NK-92 (cell line): Measurements from ENCODE around the gene TUBA4A.
"Not testable (repeated sequence)": the region's sequence is repeated elsewhere in the genome, so short reads cannot be mapped to it uniquely, and the experiment has no call there.

ENCODE experiments used
- DNase-seq: peaks from one replicate; lab custom pipeline; 2025; ENCODE audit not compliant: unreplicated experiment; lab: John Stamatoyannopoulos, UW

TUBA4A gene

DNA sequence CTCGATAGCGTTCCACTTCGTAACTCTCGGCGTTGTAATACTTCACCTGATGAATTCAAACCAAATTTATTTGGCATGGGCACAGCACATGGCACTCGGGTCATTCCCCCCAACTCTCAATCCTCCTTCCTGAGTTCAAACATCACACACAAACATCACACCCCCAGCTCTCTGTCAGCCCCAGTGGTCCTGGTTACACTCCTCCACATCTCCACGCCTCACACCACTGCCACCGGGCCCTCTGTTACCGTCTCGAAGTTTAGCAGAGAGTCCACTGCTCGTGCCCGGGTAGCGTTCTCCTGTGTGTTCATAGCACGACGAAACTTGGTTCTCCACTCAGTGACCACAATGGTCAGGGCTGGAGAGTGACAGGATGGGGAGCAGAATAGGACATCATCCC is 39.6 kb downstream of the TUBA4A start:
- no peak for DNase-seq

DNA sequence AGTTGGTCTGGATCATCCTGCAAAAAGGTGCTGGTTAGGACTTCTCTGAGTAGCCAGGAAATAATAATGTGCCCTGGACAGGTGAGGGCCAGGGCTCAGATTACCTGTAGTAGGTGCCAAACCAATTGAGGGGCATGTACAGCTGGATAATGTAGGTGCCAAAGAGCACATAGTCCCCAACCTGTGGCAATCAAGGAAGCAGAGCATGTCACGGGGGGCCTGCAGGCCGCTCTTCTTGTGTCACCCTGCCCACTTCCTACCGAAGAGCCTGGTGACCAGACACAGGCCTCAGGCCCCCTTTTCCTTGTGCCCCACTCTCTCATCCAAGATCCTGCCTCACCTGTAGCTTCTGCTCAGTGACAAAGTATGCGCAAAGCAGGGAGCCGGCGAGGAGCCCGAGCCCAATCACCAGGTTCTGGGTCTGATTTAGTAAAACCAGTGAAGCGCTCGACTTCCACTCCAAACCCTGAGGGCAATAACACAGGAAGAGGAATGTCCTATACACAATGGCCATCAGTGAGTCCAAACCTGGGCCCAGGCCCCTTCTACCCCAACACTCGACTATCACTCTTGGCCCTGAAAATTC is 40.1 kb downstream of the TUBA4A start:
- DNase-seq, result no peak

DNA sequence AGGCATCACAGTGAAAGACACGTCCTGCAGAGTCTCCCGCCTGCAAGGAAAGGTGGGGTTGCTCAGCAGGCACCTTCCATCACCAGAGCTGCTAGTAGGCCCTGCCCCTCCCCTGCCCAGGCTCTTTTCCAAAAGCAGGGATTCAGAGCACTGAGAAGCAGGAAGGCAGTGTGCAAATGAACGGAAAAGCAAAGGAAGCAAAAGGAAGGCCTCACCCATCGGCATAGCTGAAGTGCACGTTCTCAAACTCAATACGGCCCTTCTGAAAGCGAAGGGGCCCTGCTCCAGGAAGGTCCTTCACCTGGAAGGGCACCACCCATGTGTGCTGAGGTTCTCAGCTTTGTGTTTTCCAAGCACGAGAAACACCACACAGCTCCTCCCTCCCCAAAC is 40.7 kb downstream of the TUBA4A start:
- no peak for DNase-seq

DNA sequence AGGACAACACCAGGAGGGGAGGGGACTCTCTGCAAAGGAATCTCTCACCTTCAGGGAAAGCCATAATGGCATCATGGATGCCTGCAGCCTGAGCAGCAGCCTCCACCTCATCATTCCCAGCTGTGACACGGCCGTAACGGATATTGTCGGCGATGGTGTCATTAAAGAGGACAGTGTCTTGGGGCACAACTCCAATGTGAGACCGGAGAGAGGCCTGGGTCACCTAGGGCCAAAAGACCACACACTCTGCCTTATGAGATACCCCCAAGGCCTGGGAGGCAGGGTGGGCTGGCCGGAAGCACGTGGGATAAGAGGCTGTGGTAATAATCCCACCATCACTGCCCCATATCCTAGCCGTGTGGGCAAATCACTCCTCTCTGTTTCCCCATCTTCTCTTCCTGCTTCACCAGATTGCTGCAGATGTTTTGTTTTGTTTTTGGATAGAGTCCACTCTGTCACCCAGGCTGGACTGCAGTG is 42.8 kb downstream of the TUBA4A start:
- no peak for DNase-seq

DNA sequence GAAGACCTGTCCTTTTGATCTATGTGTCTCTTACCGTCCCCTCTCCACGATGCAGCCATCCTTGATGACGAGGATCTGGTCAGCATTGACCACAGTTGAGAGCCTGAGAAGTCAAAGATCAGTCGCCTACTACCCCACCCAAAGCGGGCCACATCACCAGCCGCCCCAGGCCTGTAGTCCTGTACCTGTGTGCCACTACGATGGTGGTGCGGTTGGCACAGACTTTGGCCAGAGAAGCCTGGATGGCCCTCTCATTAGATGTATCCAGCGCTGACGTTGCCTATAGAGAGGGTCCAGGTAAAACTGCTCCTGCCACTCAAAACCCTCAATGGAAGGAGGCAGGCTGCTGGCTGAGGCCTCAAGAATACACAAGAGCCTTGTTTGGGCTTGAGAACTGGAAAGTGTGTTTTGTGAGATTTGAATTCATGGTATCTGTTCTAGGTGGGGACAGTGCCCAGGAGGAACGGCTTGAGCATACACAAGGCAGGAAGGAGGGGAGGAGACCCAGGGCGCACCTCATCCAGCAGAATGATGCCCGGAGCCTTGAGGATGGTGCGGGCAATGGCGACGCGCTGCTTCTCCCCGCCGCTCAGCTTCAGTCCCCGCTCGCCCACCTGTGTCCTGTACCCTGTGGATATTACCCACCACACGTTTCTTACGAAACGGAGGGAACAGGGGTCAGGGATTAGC is 43.4 kb downstream of the TUBA4A start:
- DNase-seq, result no peak

DNA sequence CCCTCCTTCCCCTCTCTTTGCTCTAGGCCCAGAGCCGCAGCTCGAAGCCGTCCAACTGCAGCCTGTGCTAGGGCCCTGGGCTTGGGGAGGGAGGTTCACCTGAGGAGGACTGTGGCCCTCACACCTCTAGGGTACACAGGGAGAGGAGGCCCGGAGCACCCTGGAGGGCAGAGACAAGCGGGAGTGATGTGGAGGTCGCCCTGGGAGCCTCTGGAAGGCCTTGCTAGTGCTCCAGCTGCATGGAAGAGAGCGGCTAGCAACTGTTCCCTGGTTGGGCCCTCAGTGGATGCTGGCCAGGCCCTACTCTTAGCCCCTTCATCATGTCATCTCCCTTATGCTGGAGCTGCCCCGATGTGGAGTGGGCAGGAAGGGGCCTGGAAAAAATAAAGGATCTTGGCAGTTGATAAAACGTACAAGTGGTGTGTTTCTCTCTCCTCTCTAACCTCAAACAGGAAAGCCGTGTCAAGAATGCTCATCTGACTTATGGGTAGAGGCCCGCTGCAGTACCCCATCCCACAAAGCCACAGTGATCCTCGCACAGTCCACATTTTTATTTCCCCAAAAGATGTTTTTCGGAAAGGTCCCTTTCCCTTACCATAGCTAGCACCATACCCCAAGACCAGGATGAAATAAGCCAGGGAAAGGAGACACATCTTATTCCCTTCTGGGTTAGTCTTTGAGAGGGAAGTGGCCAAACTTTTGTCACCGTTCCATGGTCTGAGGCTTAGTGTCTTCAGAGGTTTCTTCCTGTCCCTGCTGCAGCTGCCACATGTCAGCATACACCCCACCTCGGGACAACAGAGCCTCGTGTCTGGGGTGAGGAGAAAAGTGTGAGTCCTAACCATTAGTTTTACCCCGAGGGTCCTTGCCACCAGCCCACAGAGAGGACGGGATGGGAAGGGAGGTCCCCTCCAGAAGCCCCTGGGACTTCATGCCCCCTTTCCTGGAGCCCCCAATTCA is 44.2 kb downstream of the TUBA4A start:
- DNase-seq, result no peak

DNA sequence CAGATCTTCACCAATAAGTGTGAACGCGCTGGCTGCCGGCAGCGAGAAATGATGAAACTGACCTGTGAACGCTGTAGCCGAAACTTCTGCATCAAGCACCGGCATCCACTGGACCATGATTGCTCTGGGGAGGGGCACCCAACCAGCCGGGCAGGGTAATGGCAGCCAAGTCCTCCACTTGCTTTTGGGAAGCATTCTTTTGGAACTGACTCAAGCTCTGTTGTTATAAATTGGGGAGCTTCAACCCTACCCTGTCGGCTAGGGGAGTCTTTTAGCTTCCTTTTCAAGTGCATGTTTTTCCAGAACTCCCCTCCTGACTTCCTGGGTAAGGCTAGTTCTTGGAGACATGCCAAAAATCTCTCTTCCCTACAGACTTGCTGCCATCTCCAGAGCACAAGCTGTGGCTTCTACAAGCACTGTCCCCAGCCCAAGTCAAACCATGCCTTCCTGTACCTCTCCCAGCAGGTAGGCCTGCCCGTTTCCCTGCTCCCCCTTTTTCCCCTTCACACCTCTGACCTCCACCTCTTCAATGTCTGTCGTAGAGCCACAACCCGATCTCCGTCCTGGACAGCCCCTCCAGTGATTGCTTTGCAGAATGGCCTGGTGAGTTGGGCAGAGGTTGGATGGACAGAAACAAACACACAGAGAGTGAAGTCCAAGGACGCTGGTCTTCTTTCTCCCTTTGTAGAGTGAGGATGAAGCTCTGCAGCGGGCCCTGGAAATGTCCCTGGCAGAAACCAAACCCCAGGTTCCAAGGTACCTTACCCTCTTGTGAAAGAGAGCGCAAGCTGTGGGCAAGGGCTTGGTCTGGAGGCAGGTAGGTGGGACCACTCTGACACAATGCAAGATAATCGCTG is 45.6 kb downstream of the TUBA4A start:
- DNase-seq, result no peak

DNA sequence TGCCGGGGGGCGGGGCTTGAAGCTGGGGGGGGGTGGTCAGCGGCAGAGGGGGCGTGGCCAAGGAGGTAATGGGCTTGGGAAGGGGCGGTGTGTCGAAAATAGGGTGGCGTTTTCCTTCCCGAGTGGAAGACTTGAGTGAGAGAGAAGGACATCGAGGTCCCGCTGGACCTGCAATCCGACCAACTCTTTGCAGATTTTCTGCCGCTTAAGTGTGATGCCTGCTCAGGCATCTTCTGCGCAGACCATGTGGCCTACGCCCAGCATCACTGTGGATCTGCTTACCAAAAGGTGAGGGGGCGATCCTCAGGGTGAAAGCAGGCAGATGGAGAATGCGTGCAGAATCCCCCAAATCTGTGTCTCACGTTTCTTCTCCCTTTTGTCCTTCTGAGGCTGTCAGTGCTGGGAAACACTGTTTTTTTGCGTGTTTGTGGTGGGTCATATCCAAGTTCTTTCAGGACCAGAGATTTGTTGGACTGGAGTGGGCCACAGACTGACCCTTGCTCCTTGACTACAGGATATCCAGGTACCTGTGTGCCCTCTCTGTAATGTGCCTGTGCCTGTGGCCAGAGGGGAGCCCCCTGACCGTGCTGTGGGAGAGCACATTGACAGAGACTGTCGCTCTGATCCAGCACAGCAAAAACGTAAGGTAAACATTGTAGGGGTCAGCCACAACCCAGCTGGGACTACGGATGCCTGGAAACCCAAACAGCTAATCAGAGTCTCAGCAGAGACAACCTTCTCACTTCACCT is 46.4 kb downstream of the TUBA4A start:
- no peak for DNase-seq

DNA sequence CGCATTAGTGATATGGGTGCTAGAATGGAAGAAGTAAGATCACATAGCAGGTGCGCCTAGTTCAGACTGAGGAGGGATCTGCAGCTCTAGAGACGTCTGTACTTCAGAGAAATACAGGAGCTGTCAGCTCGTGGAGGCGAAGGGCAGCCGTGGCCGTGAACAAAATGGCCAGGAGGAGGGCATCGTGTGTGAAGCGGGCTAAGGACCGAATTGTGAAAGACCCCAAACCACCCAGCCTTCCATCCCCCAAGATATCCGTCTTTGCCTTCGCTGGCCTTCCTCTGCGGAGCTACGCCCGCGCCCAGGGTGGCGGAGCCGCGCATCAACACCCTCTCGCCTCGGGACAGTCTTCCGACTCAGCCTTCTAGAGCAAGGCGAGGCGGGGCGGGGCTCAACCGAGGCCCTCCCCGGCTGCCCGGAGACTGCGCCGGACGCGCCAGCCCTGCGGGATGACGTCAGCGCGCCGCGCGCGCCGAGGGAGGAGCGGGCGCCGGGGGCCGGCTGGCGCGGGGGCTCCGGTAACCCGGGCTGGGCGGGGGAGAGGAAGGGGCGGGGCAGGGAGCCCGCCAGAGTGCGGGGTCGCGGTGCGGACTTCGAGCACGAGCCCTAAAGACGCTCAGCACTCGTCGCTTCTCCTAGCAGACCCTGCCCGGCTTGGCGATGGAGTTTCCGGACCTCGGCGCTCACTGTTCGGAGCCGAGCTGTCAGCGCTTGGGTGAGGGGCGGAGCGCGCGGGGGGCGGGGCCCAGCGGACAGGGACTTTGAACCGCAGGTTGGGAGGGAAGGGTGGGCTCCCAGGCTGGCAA is 47.2 kb downstream of the TUBA4A start, which contains the start of gene ZFAND2B:
Gene ZFAND2B (plus strand): TSS at position 455 of the 806 bp plus-strand sequence. CDS start 206 bp downstream, at position 661.
- DNase-seq, result peak; percentile 67

DNA sequence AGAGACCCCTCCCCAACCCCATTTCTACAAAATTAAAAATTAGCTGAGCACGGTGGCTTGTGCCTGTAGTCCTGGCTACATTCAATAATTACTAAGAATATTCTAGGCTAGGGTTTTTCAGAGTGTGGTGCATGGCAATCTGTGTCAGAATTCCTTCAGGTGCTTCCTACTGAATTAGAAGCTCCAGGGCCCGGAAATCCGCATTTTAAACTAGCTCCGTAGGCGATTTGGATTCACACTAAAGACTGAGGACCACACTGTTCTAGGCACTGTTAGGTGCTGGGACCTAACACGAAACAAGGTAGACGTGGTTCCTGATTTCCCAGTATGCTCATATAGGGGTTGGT is 47.8 kb downstream of the TUBA4A start:
- no peak for DNase-seq

DNA sequence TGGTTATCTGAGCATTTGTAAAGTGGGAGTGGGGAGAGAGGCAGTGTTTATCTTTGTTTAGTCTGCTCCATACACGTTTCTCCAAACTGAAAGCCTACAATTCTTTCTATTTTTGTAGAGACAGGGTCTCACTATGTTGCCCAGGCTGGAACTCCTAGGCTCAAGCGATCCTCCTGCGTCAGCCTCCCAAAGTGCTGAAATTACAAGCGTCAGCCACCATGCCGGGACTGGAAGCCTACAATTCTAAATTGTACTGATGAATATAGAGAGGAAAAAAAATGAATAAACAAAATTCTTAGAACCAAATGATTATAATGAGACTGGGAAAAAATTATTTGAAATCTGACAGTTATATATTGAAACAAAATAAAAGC is 48.6 kb downstream of the TUBA4A start:
- no peak for DNase-seq

DNA sequence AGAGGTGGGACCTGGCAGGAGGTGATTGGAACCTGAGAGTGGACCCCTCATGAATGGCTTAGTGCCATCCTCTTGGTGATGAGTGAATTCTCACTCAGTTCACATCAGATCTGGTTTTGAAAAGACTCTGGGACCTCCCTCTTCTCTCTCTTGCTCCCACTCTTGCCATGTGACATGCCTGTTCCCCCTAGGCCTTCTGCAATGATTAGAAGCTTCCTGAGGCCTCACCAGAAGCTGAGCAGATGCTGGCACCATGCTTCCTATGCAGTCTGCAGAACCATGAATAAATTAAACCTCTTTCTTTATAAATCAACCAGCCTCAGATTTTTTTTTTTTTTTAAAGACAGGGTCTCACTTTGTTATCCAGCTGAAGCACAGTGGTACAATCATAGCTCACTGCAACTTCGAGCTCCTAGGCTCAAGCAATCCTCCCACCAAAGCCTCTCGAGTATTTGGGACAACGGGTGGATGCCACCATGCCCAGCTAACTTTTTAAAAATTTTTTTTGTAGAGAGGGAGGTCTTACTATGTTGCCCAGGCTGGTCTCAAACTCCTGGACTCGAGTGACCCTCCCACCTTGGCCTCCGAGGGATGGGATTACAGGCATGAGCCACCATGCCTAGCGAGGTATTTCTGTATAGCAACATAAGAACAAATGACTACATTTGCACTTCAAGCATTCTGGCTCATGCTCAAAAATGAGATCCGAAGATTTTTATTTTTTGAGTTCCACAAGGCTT is 49.1 kb downstream of the TUBA4A start:
- DNase-seq, result no peak

DNA sequence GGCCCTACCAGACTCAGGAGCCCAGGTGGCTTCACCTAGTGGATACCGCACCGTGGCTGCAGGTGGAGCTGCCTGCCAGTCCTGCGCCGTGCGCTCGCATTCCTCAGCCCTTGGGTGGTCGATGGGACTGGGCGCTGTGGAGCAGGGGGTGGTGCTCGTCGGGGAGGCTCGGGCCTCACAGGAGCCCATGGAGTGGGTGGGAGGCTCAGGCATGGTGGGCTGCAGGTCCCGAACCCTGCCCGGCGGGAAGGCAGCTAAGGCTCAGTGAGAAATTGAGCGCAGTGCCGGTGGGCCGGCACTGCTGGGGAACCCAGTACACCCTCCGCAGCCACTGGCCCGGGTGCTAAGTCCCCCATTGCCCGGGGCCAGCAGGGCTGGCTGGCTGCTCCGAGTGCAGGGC is 52.4 kb downstream of the TUBA4A start:
- DNase-seq, result not testable (repeated sequence)

DNA sequence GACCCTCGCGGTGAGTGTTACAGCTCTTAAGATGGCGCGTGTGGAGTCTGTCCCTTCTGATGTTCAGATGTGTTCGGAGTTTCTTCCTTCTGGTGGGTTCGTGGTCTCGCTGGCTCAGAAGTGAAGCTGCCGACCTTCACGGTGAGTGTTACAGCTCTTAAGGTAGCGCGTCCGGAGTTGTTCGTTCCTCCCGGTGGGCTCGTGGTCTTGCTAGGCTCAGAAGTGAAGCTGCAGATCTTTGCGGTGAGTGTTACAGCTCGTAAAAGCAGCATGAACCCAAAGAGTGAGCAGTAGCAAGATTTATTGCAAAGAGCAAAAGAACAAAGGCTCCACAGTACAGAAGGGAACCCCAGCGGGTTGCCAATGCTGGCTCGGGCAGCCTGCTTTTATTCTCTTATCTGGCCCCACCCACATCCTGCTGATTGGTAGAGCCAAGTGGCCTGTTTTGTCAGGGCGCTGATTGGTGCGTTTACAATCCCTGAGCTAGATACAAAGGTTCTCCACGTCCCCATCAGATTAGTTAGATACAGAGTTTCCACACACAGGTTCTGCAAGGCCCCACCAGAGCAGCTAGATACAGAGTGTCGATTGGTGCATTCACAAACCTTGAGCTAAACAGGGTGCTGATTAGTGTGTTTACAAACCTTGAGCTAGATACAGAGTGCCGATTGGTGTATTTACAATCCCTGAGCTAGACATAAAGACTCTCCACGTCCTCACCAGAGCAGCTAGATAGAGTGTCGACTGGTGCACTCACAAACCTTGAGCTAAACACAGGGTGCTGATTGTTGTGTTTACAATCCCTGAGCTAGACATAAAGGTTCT is 53.0 kb downstream of the TUBA4A start:
- not testable (repeated sequence) for DNase-seq
